ENCODE data around the gene HBZ. TPM values are rescaled to one million over a fixed set of nuclear protein-coding genes. Genes with fewer than 3 reads are reported as not detected.
"Not testable (repeated sequence)": the region's sequence is repeated elsewhere in the genome, so short reads cannot be mapped to it uniquely, and the experiment has no call there.

The HBZ gene
- polyA plus RNA-seq, 4 donors, result 1.0 TPM; not detected in 3

DNA sequence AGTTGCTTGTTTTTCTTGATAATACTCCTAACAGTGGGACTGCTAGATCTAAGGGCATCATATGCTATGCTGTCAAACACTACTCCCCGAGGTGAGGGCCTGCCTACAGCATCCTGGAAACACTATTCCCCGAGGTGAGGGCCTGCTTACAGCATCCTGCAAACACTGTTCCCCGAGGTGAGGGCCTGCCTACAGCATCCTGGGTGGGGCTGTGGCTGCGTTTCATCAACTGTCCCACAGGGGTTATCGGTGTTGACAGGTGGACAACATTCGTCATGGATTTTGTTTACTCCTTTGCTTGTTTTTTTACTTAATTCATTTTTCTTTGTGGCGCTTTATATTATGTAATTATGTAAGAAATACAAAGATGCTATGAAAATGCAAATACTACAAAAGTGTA is 36.4 kb upstream of the HBZ start:
- FAIRE-seq, result no peak
- 67 to 80% (median 76%) methylated on average over 7 of the region's 7 CpGs for WGBS, 3 donors
- Histone ChIP-seq H3K9me3 (ENCODE audit: control insufficient read depth in 2 of 2, insufficient read depth in 1 of 2, low read depth in 1 of 2, low read length in 1 of 2) (no peaks in the 10 kb centered on the region), H3K27ac (ENCODE audit: low read depth in 1 of 3, low read length in 2 of 3) (no peak overlapping the region), H3K4me3 (ENCODE audit: low read depth in 1 of 3, low read length in 3 of 3) (no peak overlapping the region), H3K27me3 (ENCODE audit: control insufficient read depth in 3 of 3, insufficient read depth in 3 of 3, low read length in 3 of 3) (no peaks in the 10 kb centered on the region), H3K4me1 (ENCODE audit: control insufficient read depth in 3 of 3, insufficient read depth in 2 of 3, low read depth in 1 of 3, low read length in 2 of 3) (peaks cover 0 to 15% (median 0%) of the 10 kb centered on the region in 3 donors), H3K36me3 (ENCODE audit: control insufficient read depth in 3 of 3, insufficient read depth in 2 of 3, low read depth in 1 of 3, low read length in 3 of 3) (peaks cover 0 to 60% (median 0%) of the 10 kb centered on the region in 3 donors)
- DNase-seq, result no peak

DNA sequence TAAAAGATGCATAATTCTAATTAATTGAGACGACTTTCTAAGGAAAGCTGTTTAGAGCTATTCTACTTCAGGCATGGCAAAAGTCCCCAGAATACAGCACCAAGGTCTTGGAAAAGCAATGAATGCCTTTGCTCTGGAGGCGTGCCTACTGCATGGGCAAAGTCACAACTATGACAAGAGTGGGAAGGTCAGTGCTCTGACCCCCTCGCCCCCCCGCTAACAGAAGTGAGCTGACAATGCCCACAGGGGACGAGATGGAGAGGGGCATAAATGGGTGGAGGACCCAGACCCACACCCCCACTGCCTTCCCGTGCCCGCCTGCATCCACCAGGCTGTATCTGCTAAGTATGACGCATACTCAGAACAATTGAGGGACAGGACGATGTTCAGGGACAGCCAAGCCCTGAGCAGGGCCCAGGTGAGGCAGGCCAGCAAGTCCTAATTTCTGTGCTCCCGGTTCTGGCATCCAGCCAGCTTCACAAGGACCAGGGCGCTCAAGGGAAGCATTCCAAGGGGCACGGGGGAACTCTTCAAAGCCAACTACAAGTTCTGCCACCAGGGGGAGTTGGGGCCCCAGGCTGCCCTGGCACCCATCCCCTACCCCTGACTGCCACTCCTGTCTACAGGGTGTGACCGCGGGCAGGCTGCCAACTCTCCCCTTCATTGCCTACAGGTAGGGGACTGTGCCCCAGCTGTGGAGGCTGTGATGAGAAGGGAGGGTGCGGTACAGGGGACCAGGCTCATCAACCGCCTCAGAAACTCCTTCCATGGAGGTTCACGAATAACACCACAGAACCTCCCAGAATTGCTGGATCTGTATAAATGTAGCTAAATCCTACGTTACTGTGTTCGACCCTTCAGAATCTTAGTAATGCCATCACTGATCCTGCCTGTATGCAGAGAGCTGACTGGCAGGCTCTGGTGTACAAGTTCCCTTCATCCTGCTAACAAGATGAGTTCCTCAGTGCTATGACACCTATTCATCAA is 34.8 kb upstream of the HBZ start:
- peaks cover 0 to 49% (median 0%) of the 10 kb centered on the region in 3 donors for H3K36me3 ChIP-seq (ENCODE audit: control insufficient read depth in 3 of 3, insufficient read depth in 2 of 3, low read depth in 1 of 3, low read length in 3 of 3)
- no peak for FAIRE-seq
- 40 to 57% (median 51%) methylated on average over 19 of the region's 19 CpGs for WGBS, 3 donors

DNA sequence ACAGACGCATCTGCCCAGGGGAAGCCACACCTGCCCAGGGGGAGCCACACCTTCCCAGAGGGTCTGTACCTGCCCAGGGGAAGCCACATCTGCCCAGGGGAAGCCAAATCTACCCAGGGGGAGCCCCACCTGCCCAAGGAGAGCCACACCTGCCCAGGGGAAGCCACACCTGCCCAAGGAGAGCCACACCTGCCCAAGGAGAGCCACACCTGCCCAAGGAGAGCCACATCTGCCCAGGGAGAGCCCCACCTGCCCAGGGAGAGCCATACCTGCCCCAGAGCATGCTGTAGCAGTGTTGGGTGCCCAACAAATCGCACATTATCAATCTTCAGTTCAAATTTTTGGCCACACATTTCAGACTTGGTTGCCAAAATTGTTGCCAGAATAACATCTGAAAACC is 33.6 kb upstream of the HBZ start:
- Histone ChIP-seq H3K4me3 (ENCODE audit: low read depth in 1 of 3, low read length in 3 of 3) (no peak overlapping the region), H3K27me3 (ENCODE audit: control insufficient read depth in 3 of 3, insufficient read depth in 3 of 3, low read length in 3 of 3) (no peaks in the 10 kb centered on the region), H3K4me1 (ENCODE audit: control insufficient read depth in 3 of 3, insufficient read depth in 2 of 3, low read depth in 1 of 3, low read length in 2 of 3) (peaks cover 0 to 15% (median 0%) of the 10 kb centered on the region in 3 donors), H3K27ac (ENCODE audit: low read depth in 1 of 3, low read length in 2 of 3) (no peak overlapping the region), H3K36me3 (ENCODE audit: control insufficient read depth in 3 of 3, insufficient read depth in 2 of 3, low read depth in 1 of 3, low read length in 3 of 3) (peaks cover 0 to 47% (median 2%) of the 10 kb centered on the region in 3 donors), H3K9me3 (ENCODE audit: control insufficient read depth in 2 of 2, insufficient read depth in 1 of 2, low read depth in 1 of 2, low read length in 1 of 2) (no peaks in the 10 kb centered on the region)
- DNase-seq (no peak), FAIRE-seq (no peak)
- WGBS, 3 donors, result 74 to 88% (median 83%) methylated on average over 2 of the region's 2 CpGs

More for the DNA sequence above, 34.8 kb upstream of the HBZ start:
- H3K4me3 ChIP-seq (ENCODE audit: low read depth in 1 of 3, low read length in 3 of 3), result no peak overlapping the region
- DNase-seq, result peak; percentile 78 to 87
- H3K4me1 ChIP-seq (ENCODE audit: control insufficient read depth in 3 of 3, insufficient read depth in 2 of 3, low read depth in 1 of 3, low read length in 2 of 3), result peaks cover 0 to 15% (median 0%) of the 10 kb centered on the region in 3 donors
- no peak overlapping the region for H3K27ac ChIP-seq (ENCODE audit: low read depth in 1 of 3, low read length in 2 of 3)
- no peaks in the 10 kb centered on the region for H3K27me3 ChIP-seq (ENCODE audit: control insufficient read depth in 3 of 3, insufficient read depth in 3 of 3, low read length in 3 of 3)
- no peaks in the 10 kb centered on the region for H3K9me3 ChIP-seq (ENCODE audit: control insufficient read depth in 2 of 2, insufficient read depth in 1 of 2, low read depth in 1 of 2, low read length in 1 of 2)

DNA sequence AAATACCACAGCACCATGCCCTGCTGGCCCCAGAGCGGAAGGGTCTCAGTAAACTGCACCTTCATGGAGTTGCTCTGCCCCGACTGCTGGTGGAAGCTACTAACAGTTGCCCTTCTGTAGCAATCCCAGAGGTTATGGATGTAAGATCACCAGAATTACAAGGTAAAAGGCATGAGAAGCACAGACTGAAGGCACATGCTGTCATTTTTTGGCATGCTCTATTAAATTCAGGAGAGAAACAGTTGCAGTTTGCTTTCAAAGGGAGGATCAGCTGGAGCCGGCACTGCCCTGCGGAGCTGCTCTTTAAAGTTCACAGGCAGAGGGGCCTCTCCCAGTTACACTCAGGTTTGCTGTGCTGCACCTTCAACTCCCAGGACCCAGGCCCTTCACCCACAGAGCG is 33.1 kb upstream of the HBZ start:
- no peak for FAIRE-seq
- 92 to 96% (median 92%) methylated on average over 5 of the region's 5 CpGs for WGBS, 3 donors

DNA sequence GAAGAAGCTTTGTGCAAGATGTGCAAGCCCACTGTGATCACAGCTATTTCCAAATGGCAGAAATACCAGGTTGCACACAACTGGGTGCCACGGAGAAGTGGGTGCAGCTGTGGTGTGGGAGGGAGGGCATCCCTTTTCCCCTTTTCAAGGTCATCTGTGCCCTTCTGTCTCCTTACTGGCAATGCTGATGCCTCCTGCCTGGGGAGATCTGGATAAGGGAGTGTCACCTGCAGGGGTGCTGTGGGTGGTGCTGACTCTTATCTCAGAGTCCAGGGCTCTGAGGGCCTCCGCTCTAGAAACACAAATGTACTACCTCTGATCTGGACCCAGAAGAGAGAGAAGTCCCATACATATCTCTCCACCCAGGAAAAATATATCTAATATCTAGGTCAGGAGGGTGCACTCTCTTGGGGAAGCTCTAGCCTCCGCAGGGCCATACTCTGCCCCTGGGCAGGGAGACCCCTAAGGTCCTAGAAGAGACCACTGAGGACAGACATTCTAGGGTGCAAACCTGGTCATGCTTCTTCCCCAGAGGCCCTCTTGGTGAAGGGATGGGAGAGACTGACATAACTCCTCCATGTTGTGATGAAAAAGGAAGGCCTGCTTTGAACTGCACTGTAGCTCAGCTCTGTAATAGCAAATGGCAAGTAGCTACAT is 32.5 kb upstream of the HBZ start:
- FAIRE-seq, result no peak
- Histone ChIP-seq H3K4me3 (ENCODE audit: low read depth in 1 of 3, low read length in 3 of 3) (no peak overlapping the region), H3K27ac (ENCODE audit: low read depth in 1 of 3, low read length in 2 of 3) (no peak overlapping the region), H3K9me3 (ENCODE audit: control insufficient read depth in 2 of 2, insufficient read depth in 1 of 2, low read depth in 1 of 2, low read length in 1 of 2) (no peaks in the 10 kb centered on the region), H3K36me3 (ENCODE audit: control insufficient read depth in 3 of 3, insufficient read depth in 2 of 3, low read depth in 1 of 3, low read length in 3 of 3) (peaks cover 0 to 50% (median 2%) of the 10 kb centered on the region in 3 donors), H3K27me3 (ENCODE audit: control insufficient read depth in 3 of 3, insufficient read depth in 3 of 3, low read length in 3 of 3) (no peaks in the 10 kb centered on the region), H3K4me1 (ENCODE audit: control insufficient read depth in 3 of 3, insufficient read depth in 2 of 3, low read depth in 1 of 3, low read length in 2 of 3) (peaks cover 0 to 15% (median 0%) of the 10 kb centered on the region in 3 donors)
- 77 to 84% (median 81%) methylated on average over 3 of the region's 3 CpGs for WGBS, 3 donors
- DNase-seq, result no peak

More for the DNA sequence above, 33.1 kb upstream of the HBZ start:
- no peaks in the 10 kb centered on the region for H3K27me3 ChIP-seq (ENCODE audit: control insufficient read depth in 3 of 3, insufficient read depth in 3 of 3, low read length in 3 of 3)
- no peaks in the 10 kb centered on the region for H3K9me3 ChIP-seq (ENCODE audit: control insufficient read depth in 2 of 2, insufficient read depth in 1 of 2, low read depth in 1 of 2, low read length in 1 of 2)
- no peak overlapping the region for H3K4me3 ChIP-seq (ENCODE audit: low read depth in 1 of 3, low read length in 3 of 3)
- no peak for DNase-seq
- peaks cover 0 to 47% (median 2%) of the 10 kb centered on the region in 3 donors for H3K36me3 ChIP-seq (ENCODE audit: control insufficient read depth in 3 of 3, insufficient read depth in 2 of 3, low read depth in 1 of 3, low read length in 3 of 3)
- no peak overlapping the region for H3K27ac ChIP-seq (ENCODE audit: low read depth in 1 of 3, low read length in 2 of 3)
- H3K4me1 ChIP-seq (ENCODE audit: control insufficient read depth in 3 of 3, insufficient read depth in 2 of 3, low read depth in 1 of 3, low read length in 2 of 3), result peaks cover 0 to 15% (median 0%) of the 10 kb centered on the region in 3 donors

DNA sequence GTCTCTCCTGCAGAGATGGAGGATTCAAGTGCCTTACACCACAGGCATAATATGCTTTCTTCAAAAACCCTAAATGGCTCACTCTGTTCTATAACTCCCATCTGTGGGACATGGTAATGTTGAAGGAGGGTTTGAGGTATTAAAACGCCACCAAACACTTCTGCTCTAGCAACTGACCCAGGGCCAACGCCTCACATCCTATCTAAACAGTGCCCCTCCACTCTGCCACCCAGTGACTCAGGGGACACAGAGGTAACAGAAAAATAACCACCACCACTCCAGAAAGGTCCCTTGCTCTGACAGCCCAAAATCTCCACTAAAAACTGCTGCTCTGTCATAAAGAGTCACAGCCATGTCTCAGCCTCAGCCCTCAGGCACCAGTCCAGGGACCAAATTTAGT is 31.7 kb upstream of the HBZ start:
- WGBS, 3 donors, result 81 to 94% (median 94%) methylated on average over 2 of the region's 2 CpGs
- Histone ChIP-seq H3K4me1 (ENCODE audit: control insufficient read depth in 3 of 3, insufficient read depth in 2 of 3, low read depth in 1 of 3, low read length in 2 of 3) (peaks cover 0 to 15% (median 0%) of the 10 kb centered on the region in 3 donors), H3K4me3 (ENCODE audit: low read depth in 1 of 3, low read length in 3 of 3) (no peak overlapping the region), H3K27ac (ENCODE audit: low read depth in 1 of 3, low read length in 2 of 3) (no peak overlapping the region), H3K36me3 (ENCODE audit: control insufficient read depth in 3 of 3, insufficient read depth in 2 of 3, low read depth in 1 of 3, low read length in 3 of 3) (peaks cover 0 to 52% (median 2%) of the 10 kb centered on the region in 3 donors), H3K27me3 (ENCODE audit: control insufficient read depth in 3 of 3, insufficient read depth in 3 of 3, low read length in 3 of 3) (no peaks in the 10 kb centered on the region), H3K9me3 (ENCODE audit: control insufficient read depth in 2 of 2, insufficient read depth in 1 of 2, low read depth in 1 of 2, low read length in 1 of 2) (no peaks in the 10 kb centered on the region)
- DNase-seq (no peak), FAIRE-seq (no peak)

DNA sequence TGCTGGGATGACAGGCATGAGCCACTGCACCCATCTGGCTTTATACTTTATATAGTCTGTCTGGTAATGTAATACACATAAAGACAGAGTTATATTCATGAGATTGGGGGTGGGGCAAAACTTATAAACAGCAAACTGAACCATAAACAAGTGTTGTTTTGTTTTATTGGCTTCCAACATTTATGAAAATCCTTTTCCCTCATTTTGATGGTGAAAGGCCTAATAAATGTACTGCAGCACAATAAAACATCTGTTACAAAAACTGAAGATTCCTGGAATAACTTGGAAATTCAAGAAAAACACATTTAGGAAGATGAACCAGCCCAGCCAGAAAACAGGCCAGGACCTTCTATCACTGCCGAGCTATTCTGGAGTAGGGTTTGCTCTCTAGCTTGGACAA is 30.1 kb upstream of the HBZ start:
- Histone ChIP-seq H3K4me3 (ENCODE audit: low read depth in 1 of 3, low read length in 3 of 3) (no peak overlapping the region), H3K9me3 (ENCODE audit: control insufficient read depth in 2 of 2, insufficient read depth in 1 of 2, low read depth in 1 of 2, low read length in 1 of 2) (no peaks in the 10 kb centered on the region), H3K27me3 (ENCODE audit: control insufficient read depth in 3 of 3, insufficient read depth in 3 of 3, low read length in 3 of 3) (no peaks in the 10 kb centered on the region), H3K27ac (ENCODE audit: low read depth in 1 of 3, low read length in 2 of 3) (no peak overlapping the region), H3K36me3 (ENCODE audit: control insufficient read depth in 3 of 3, insufficient read depth in 2 of 3, low read depth in 1 of 3, low read length in 3 of 3) (peaks cover 0 to 45% (median 2%) of the 10 kb centered on the region in 3 donors), H3K4me1 (ENCODE audit: control insufficient read depth in 3 of 3, insufficient read depth in 2 of 3, low read depth in 1 of 3, low read length in 2 of 3) (peaks cover 0 to 12% (median 0%) of the 10 kb centered on the region in 3 donors)
- DNase-seq, result no peak
- FAIRE-seq, result no peak
- WGBS, 3 donors, result 82 to 100% (median 95%) methylated on average over 1 of the region's 1 CpG

DNA sequence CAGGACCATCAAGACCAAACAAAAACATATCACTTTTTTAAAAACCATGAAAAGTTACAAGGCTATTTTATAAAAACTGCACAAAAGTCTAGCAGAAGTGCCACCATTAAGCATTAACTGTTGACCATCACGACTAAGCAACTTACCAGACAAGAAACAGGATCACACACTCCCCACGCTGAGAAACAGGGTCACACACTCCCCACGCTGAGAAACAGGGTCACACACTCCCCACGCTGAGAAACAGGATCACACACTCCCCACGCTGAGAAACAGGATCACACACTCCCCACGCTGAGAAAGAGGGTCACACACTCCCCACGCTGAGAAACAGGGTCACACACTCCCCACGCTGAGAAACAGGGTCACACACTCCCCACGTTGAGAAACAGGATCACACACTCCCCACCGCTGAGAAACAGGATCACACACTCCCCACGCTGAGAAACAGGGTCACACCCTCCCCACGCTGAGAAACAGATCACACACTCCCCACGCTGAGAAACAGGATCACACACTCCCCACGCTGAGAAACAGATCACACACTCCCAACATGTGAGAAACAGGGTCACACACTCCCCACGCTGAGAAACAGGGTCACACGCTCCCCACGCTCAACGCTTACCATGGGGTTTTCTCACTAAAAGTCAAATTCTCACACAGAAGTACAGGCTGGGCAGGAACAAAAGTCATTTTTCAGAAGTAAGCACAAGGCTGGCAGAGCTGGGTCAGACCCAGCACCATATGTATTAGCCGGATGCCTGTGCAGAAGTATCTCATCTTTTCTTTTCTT is 28.7 kb upstream of the HBZ start:
- FAIRE-seq; H3K4me3 ChIP-seq (ENCODE audit: low read depth in 1 of 3, low read length in 3 of 3); H3K9me3 ChIP-seq (ENCODE audit: control insufficient read depth in 2 of 2, insufficient read depth in 1 of 2, low read depth in 1 of 2, low read length in 1 of 2); H3K27ac ChIP-seq (ENCODE audit: low read depth in 1 of 3, low read length in 2 of 3); H3K4me1 ChIP-seq (ENCODE audit: control insufficient read depth in 3 of 3, insufficient read depth in 2 of 3, low read depth in 1 of 3, low read length in 2 of 3); DNase-seq; H3K27me3 ChIP-seq (ENCODE audit: control insufficient read depth in 3 of 3, insufficient read depth in 3 of 3, low read length in 3 of 3): not testable (repeated sequence)
- peaks cover 0 to 40% (median 2%) of the 10 kb centered on the region in 3 donors for H3K36me3 ChIP-seq (ENCODE audit: control insufficient read depth in 3 of 3, insufficient read depth in 2 of 3, low read depth in 1 of 3, low read length in 3 of 3)
- 80 to 85% (median 84%) methylated on average over 17 to 19 of the region's 19 CpGs for WGBS, 3 donors

Data from small intestine (tissue), 7 donors.